ENCODE results near the gene ALPK3. TPM values are rescaled to one million over a fixed set of nuclear protein-coding genes. Genes with fewer than 3 reads are reported as not detected.

The ALPK3 gene
- total RNA-seq, result 0.74 and 0.84 TPM in 2 replicates

DNA sequence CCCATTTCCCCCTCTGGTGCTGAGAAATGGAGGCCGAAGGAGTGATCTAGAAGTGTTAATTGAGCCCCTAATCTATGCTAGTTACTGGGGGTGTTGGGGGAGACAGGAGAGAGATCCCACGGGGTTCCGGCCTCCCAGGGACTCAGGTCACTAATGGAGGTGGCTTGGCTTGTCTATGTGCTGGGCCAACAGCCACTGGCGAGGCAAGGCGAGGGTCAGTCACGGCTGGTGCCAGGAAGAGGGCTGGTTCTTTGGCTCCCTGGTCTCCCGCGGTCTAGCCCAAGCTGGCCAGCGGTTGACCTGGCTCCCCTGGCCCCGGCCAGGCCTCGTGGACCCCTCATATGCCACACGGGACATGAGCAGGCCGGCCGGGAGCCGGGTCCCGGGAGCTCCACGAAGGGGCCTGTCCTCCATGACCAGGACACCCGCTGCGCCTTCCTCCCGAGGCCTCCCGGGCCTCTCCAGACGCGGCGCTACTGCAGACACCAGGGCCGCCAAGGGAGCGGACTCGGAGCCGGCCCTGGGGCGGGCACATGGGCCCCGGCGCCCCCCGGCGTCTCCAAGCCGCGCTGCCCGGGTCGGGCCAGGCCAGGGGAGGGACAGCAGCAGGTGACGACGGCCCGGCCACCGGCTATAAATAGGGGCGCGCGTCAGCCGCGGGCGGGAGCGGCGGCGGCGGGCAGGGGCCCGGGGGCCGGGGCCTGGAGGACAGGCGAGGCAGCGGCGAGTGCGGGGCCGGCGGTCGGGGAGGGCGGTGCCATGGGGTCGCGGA, at the start of gene ALPK3:
TSS of gene ALPK3 (plus strand) at position 663 of the 772 bp plus-strand sequence. CDS start at position 760, 97 bp downstream.

GRCh38 chr15:84883916-84884781, 67.0 kb downstream of the ALPK3 start, which contains the start of gene SLC28A1:
Gene SLC28A1, plus strand, starts transcription at chr15:84884662. Its CDS starts 3,099 bp downstream, at chr15:84887761.

Other genes starting within 250 kb of the ALPK3 start
- gene ZSCAN2, start 216.3 kb upstream of the ALPK3 start, total RNA-seq, result 12.8 and 13.2 TPM in 2 replicates
- gene WDR73, start 163.1 kb upstream of the ALPK3 start, total RNA-seq, result 12.9 and 14.3 TPM in 2 replicates
- gene NMB, start 159.2 kb upstream of the ALPK3 start, total RNA-seq, result 11.9 and 12.1 TPM in 2 replicates
- 167 and 200 TPM in 2 replicates for gene SEC11A, start 101.2 kb upstream of the ALPK3 start, total RNA-seq
- 5.4 and 5.5 TPM in 2 replicates for gene ZNF592, start 68.8 kb upstream of the ALPK3 start, total RNA-seq
- gene SLC28A1, start 67.3 kb downstream of the ALPK3 start, total RNA-seq, result not detected in 2 replicates
- 10.3 and 19.0 TPM in 2 replicates for gene PDE8A, start 164.5 kb downstream of the ALPK3 start, total RNA-seq